Epithelial cell of proximal tubule (primary cell): Measurements from ENCODE around the gene CD2BP2. TPM values are rescaled to one million over a fixed set of nuclear protein-coding genes. Genes with fewer than 3 reads are reported as not detected.
"Not testable (repeated sequence)": the region's sequence is repeated elsewhere in the genome, so short reads cannot be mapped to it uniquely, and the experiment has no call there.

ENCODE experiments used
- DNase-seq: peaks from one replicate; pipeline ENCODE4 v3.0.0-alpha.2; 2011; ENCODE audit warnings: low read depth
- H3K4me3 ChIP-seq: 2 replicates; pipeline ENCODE4 v1.5.1; 2011; ENCODE audit warnings: low read depth, mild to moderate bottlenecking, low read length
- total RNA-seq: library from RNA; depleted of rRNA; stranded (reverse); fragments of >200 nt; gene quantifications from 2 replicates; pipeline ENCODE4 v1.2.3, GENCODE V29; 2015
- TF ChIP-seq, protein P1 (sequence below): conservative IDR thresholded peaks from 2 replicates; pipeline ENCODE4 v1.5.1; 2012; ENCODE audit warnings: low read depth, mild to moderate bottlenecking, low read length

CD2BP2 gene
- total RNA-seq, 1 donor from 2014 or later = 75.2 TPM

DNA sequence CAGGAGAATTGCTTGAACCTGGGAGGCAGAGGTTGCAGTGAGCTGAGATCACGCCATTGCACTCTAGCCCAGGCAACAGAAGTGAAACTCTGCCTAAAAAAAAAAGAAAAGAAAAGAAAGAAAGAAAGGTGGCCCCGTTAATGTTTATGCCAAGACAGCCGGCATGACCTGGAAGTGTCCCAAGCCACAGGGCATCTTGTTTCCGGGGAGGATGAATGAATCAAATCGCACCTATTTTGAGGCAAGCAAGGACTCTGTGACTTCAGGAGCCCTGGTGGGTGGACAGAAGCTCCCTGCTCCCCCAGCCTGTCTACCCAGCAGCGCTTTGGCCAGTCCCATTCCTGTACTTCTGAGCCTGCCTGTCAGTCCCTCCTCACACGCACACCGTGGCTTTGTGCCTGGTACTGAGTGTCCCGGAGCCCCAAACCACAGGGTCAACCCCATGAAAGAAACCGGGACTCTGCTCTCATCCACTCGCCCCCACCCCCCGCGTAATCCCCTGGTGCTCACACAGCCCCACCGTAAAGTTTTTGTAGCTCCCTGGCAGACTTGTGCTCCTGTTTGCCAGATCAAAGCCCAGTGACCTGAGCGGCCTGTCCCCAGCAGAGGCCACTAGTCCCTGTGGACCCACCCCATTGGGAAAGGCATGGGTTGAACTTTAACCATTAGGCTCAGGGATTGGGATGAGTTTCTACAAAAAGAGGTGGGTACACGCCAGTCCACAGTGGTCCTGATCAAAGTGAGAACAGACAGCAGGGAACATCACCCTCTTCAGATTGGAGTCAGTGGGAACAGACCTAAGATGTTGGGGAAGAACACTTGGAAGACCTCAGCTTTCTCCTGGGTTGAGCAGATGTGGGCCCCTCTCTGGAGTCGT, 19.3 kb downstream of the CD2BP2 start:
- no peak for DNase-seq
- TF ChIP-seq, protein P1, sequence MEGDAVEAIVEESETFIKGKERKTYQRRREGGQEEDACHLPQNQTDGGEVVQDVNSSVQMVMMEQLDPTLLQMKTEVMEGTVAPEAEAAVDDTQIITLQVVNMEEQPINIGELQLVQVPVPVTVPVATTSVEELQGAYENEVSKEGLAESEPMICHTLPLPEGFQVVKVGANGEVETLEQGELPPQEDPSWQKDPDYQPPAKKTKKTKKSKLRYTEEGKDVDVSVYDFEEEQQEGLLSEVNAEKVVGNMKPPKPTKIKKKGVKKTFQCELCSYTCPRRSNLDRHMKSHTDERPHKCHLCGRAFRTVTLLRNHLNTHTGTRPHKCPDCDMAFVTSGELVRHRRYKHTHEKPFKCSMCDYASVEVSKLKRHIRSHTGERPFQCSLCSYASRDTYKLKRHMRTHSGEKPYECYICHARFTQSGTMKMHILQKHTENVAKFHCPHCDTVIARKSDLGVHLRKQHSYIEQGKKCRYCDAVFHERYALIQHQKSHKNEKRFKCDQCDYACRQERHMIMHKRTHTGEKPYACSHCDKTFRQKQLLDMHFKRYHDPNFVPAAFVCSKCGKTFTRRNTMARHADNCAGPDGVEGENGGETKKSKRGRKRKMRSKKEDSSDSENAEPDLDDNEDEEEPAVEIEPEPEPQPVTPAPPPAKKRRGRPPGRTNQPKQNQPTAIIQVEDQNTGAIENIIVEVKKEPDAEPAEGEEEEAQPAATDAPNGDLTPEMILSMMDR = no peak
- H3K4me3 ChIP-seq = peak overlapping the region; percentile 73

DNA sequence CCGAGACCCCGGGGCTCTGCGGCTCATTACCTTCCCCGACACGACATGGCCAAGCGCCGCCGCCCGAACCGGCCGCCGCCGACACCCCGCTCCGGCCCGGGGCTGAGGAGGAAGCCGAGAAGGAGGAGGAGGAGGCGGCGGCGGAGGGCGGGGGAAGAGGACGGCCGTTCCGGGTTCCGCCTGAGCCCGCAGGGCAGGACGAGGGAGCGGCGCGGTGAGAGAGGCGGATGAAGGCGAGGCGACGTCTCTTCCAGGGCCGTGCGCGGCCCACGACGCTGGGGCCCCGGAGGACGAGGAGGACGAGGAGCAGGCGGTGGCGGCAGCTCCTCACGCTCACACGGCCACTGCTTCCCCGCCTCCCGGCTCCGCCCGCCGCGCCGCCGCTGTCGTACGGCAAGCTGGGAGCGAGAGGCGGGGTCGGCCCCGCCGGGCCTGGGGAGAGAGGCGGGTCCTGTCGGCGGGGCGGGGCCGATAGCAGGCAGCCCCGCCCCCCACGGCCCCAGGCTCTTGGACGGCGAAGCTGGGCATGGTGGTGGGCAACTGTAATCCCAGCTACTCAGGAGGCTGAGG, 20.0 kb downstream of the CD2BP2 start:
- DNase-seq = not testable (repeated sequence)
- peak overlapping the region; percentile 73 for H3K4me3 ChIP-seq

- not testable (repeated sequence) for DNase-seq
- peak overlapping the region; percentile 73 for H3K4me3 ChIP-seq
Observed at GRCh38 chr16:30334473-30334989, 20.6 kb downstream of the CD2BP2 start.

DNA sequence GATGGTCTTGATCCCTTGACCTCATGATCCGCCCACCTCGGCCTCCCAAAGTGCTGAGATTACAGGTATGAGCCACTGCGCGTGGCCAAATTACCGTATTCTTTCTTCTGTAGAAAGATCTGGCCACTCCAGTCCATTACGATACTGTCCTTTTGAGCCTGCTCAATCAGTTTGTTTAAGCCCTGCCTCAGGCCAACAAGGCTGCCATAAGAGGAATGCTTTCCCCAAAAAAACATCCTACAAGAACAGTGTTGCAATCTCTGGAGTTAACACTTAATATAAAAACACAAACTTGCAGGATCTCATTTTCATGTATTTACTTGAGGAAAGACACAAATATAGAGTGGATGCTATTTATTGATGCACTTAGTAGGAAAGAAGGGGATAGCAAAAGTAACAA, 30.9 kb downstream of the CD2BP2 start:
- H3K4me3 ChIP-seq, DNase-seq: not testable (repeated sequence)

DNA sequence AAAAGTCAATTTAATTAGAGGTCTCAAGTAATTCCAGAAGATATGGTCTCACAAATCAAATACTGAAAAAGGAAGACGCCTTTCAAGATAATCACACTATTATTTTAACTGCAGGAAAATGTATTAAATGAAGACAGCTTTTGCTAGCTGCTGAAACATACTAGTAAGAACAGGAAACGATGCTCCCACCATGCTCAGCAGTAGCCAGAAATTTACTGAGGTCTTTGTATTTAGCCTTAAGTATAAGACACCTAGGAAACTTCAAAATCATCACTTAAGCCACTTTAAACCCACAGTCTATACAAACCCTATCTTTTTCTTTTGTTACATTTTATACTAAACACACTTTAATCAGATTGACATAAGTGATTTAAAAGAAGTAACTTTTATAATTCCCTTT, 36.5 kb downstream of the CD2BP2 start:
- DNase-seq, H3K4me3 ChIP-seq: not testable (repeated sequence)

DNA sequence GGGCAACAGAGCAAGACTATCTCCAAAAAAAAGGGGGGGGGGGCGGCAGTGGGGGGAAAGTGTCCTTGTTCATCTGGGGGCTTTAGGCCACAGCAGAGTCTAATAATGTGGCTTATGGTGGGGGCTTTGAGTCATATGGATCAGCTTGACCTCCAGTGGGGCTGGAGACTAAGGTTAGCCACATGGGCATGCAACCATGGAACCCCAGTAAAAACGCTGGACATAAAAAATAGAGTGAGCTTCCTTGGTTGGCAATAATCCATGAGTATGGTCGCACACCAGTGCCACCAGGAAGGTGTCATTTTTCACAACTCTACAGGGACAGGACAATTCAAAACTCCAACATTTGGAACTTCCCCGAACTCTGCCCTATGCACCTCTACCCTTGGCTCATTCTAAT, 44.2 kb downstream of the CD2BP2 start:
- not testable (repeated sequence) for H3K4me3 ChIP-seq, DNase-seq

- not testable (repeated sequence) for H3K4me3 ChIP-seq, DNase-seq
Observed at GRCh38 chr16:30309255-30309654, 45.9 kb downstream of the CD2BP2 start.

Other genes starting within 250 kb of the CD2BP2 start
- 0.72 TPM in 1 of 2 replicates, not detected in the other for gene GDPD3, start 241.8 kb downstream of the CD2BP2 start, total RNA-seq
- gene MAPK3, start 232.1 kb downstream of the CD2BP2 start, total RNA-seq = 33.6 and 34.4 TPM in 2 replicates
- 24.1 and 26.3 TPM in 2 replicates for gene CORO1A, start 171.7 kb downstream of the CD2BP2 start, total RNA-seq
- gene BOLA2B, start 161.6 kb downstream of the CD2BP2 start, total RNA-seq = 421 and 538 TPM in 2 replicates
- 57.7 and 158 TPM in 2 replicates for gene SLX1A, start 161.4 kb downstream of the CD2BP2 start, total RNA-seq
- gene SULT1A3, start 156.1 kb downstream of the CD2BP2 start, total RNA-seq = 6.6 and 12.1 TPM in 2 replicates
- gene NPIPB13, start 106.8 kb downstream of the CD2BP2 start, total RNA-seq = 0.98 and 4.0 TPM in 2 replicates
- gene TBC1D10B, start 15.2 kb upstream of the CD2BP2 start, total RNA-seq = 51.8 and 53.6 TPM in 2 replicates
- not detected in 2 replicates for gene MYL11, start 19.5 kb upstream of the CD2BP2 start, total RNA-seq
- 0.23 TPM in 1 of 2 replicates, not detected in the other for gene SEPTIN1, start 27.3 kb upstream of the CD2BP2 start, total RNA-seq
- gene ZNF48, start 40.1 kb upstream of the CD2BP2 start, total RNA-seq = 12.6 and 15.6 TPM in 2 replicates
- gene ZNF771, start 52.3 kb upstream of the CD2BP2 start, total RNA-seq = 6.1 and 13.1 TPM in 2 replicates
- 108 and 136 TPM in 2 replicates for gene DCTPP1, start 74.7 kb upstream of the CD2BP2 start, total RNA-seq
- gene SEPHS2, start 90.6 kb upstream of the CD2BP2 start, total RNA-seq = 17.6 and 27.6 TPM in 2 replicates
- gene ITGAL, start 117.4 kb upstream of the CD2BP2 start, total RNA-seq = not detected in 2 replicates
- 34.8 and 35.2 TPM in 2 replicates for gene ZNF768, start 171.3 kb upstream of the CD2BP2 start, total RNA-seq
- 5.1 and 7.6 TPM in 2 replicates for gene ZNF747, start 179.6 kb upstream of the CD2BP2 start, total RNA-seq
- 5.2 and 10.9 TPM in 2 replicates for gene ZNF764, start 203.1 kb upstream of the CD2BP2 start, total RNA-seq
- 8.2 and 9.1 TPM in 2 replicates for gene ZNF688, start 216.4 kb upstream of the CD2BP2 start, total RNA-seq
- 3.2 and 7.6 TPM in 2 replicates for gene ZNF785, start 230.4 kb upstream of the CD2BP2 start, total RNA-seq